Right lobe of liver (tissue), 6 donors: ENCODE measurements around the gene MIS18BP1. TPM values are rescaled to one million over a fixed set of nuclear protein-coding genes. Genes with fewer than 3 reads are reported as not detected.

Experiments used
- ATAC-seq, 4 donors: fragments of 200-7000 bp; cut with Tn5 transposase; one replicate each; pipeline ENCODE4 v1.9.1; 2020; ENCODE audit warnings: mild to moderate bottlenecking in 4 of 4, moderate library complexity in 4 of 4
- DNase-seq, 3 donors: peaks; one replicate each; pipeline ENCODE4 v3.0.0-alpha.2; 2020
- H3K27ac ChIP-seq, 3 donors: fragments of 200-600 bp; one replicate each; pipeline ENCODE4 v1.8.0; 2022
- H3K27me3 ChIP-seq, 2 donors: fragments of 200-600 bp; one replicate each; pipeline ENCODE4 v1.8.0; 2022
- H3K36me3 ChIP-seq, 4 donors: fragments of 200-600 bp; sonication (generic) in 1 of 4; one replicate each; pipeline versions ENCODE4 v1.5.1 to v1.8.0; 2017 to 2022; ENCODE audit warnings: control low read depth in 1 of 4
- H3K4me1 ChIP-seq, 4 donors: fragments of 200-600 bp; sonication (generic) in 1 of 4; one replicate each; pipeline versions ENCODE4 v1.5.1 to v1.8.0; 2017 to 2022; ENCODE audit warnings: control low read depth in 1 of 4
- H3K4me3 ChIP-seq, 3 donors: fragments of 200-600 bp; one replicate each; pipeline ENCODE4 v1.8.0; 2022
- H3K9me3 ChIP-seq, 4 donors: fragments of 200-600 bp; sonication (generic) in 1 of 4; one replicate each; pipeline versions ENCODE4 v1.5.1 to v1.8.0; 2017 to 2022; ENCODE audit warnings: control low read depth in 1 of 4
- POLR2A ChIP-seq: fragments of 450-650 bp; IDR thresholded peaks from one replicate; pipeline ENCODE4 v1.6.1; 2017; ENCODE audit warnings: antibody characterized with exemption, mild to moderate bottlenecking
- WGBS: methylation state at CpG from one replicate; pipeline ENCODE4 v1.1.6; 2018; ENCODE audit warnings: low coverage, low lambda C conversion rate; ENCODE audit not compliant: insufficient coverage; ENCODE audit errors: missing lambda C conversion rate; 5-methylcytosine and 5-hydroxymethylcytosine counted together
- intact Hi-C, 2 donors: fragments of 100-400 bp; cut with DNase I; formaldehyde crosslinking; loops; one replicate each; pipeline versions ENCODE4 v1.11.2 to v1.14.1; 2022
- total RNA-seq, 6 experiments: library from RNA; depleted of rRNA in 2 of 6; stranded (reverse); fragments of >200 nt in 2 of 6; fragmentation: NEBNext Ultra II Directional in 3 of 6; extraction: Animal tissue kit (Norgen Biotek cat#: 25700) in 3 of 6; gene quantifications; one replicate each; pipeline versions ENCODE4 v1.1.0 to v1.2.4, GENCODE V29; 2016 to 2023
- TF ChIP-seq, protein P1 (sequence below), 4 donors: fragments of 200-600 bp in 3 of 4; fragments of 450-650 bp in 1 of 4; IDR thresholded peaks; one replicate each; pipeline versions ENCODE4 v1.5.1 to v1.8.0; 2016 to 2022; ENCODE audit warnings: antibody characterized with exemption in 4 of 4, mild to moderate bottlenecking in 2 of 4
- donor health status: DM: no; HTN: yes; CAD: no.
- donor health status: DM: no; HTN: no; CAD: no.
- donor health status: DM: no; HTN: no; CAD: no.
- donor health status: DM: no; HTN: yes; CAD: no.
- donor health status: DM: no; HTN: yes; CAD: no.

Gene MIS18BP1
- total RNA-seq, 6 experiments from 2014 or later = 4.6 to 11.0 (median 6.4) TPM

DNA sequence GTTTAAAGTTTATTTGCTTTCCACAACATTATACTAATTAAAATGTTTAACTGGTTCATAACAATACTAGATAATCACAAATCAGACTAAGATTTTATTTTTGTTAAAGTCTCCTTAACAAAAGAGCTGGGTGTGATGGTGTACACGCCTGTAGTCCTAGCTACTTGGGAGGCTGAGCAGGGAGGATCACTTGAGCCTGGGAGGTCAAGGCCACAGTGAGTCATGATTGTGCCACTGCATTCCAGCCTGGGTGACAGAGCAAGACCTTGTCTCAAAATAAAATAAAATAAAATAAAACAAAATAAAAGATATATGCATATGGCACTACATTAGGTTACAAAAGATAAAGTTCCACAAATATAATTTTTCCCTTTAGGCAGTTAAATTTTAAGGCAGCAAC, 5.6 kb downstream of the MIS18BP1 start:
- peaks cover 0 to 12% (median 0%) of the 10 kb centered on the region in 4 donors for H3K4me1 ChIP-seq
- no peaks in the 10 kb centered on the region for H3K27me3 ChIP-seq
- H3K36me3 ChIP-seq = no peaks in the 10 kb centered on the region
- intact Hi-C loops = no loop called here
- TF ChIP-seq POLR2A = no peak
- TF ChIP-seq, protein P1, sequence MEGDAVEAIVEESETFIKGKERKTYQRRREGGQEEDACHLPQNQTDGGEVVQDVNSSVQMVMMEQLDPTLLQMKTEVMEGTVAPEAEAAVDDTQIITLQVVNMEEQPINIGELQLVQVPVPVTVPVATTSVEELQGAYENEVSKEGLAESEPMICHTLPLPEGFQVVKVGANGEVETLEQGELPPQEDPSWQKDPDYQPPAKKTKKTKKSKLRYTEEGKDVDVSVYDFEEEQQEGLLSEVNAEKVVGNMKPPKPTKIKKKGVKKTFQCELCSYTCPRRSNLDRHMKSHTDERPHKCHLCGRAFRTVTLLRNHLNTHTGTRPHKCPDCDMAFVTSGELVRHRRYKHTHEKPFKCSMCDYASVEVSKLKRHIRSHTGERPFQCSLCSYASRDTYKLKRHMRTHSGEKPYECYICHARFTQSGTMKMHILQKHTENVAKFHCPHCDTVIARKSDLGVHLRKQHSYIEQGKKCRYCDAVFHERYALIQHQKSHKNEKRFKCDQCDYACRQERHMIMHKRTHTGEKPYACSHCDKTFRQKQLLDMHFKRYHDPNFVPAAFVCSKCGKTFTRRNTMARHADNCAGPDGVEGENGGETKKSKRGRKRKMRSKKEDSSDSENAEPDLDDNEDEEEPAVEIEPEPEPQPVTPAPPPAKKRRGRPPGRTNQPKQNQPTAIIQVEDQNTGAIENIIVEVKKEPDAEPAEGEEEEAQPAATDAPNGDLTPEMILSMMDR (IDR thresholded peaks at IDR 0.05) = no peak
- WGBS = 86% methylated on average over 1 of the region's 1 CpG
- H3K27ac ChIP-seq = no peak overlapping the region
- H3K4me3 ChIP-seq = no peak overlapping the region
- no peaks in the 10 kb centered on the region for H3K9me3 ChIP-seq
- ATAC-seq (no peak), DNase-seq (no peak)

DNA sequence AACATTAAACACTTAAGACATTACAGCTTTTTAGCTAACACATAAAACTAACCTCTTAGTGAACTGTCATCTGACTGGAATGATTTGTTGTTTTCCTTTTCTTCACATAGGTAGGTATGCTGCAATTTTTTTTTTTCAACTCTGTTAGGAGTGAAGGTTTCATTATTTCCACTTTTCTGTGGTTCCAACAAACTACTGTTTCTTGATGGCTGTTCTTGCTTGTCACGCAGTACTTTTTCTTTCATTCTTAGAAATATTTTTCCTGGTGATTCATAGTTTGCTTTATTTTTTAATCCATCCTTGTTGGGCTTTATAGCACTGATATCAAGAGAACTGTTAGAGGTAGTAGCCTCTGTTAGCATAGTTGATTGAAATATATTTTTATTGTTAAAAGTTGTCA, 6.3 kb downstream of the MIS18BP1 start:
- H3K27me3 ChIP-seq = no peaks in the 10 kb centered on the region
- no peaks in the 10 kb centered on the region for H3K36me3 ChIP-seq
- no peaks in the 10 kb centered on the region for H3K9me3 ChIP-seq
- no peak for ATAC-seq
- no peak overlapping the region for H3K4me3 ChIP-seq
- WGBS = 61% methylated on average over 1 of the region's 1 CpG
- H3K27ac ChIP-seq = no peak overlapping the region
- intact Hi-C loops = no loop called here
- peaks cover 0 to 4% (median 0%) of the 10 kb centered on the region in 4 donors for H3K4me1 ChIP-seq
- no peak for TF ChIP-seq POLR2A
- TF ChIP-seq, protein P1 (IDR thresholded peaks at IDR 0.05) = no peak
- DNase-seq = no peak

- intact Hi-C loops = no loop called here
- Histone ChIP-seq H3K4me3 (no peak overlapping the region), H3K9me3 (no peaks in the 10 kb centered on the region), H3K4me1 (no peaks in the 10 kb centered on the region), H3K36me3 (no peaks in the 10 kb centered on the region), H3K27ac (no peak overlapping the region), H3K27me3 (no peaks in the 10 kb centered on the region)
- DNase-seq (no peak), ATAC-seq (no peak)
- TF ChIP-seq POLR2A = no peak
- TF ChIP-seq, protein P1 (IDR thresholded peaks at IDR 0.05) = no peak
- WGBS = 88% methylated on average over 3 of the region's 3 CpGs
Measured at GRCh38 chr14:45246151-45246550, 6.9 kb downstream of the MIS18BP1 start.

- intact Hi-C loops = no loop called here
- 59% methylated on average over 3 of the region's 3 CpGs for WGBS
- Histone ChIP-seq H3K27ac (no peak overlapping the region), H3K4me3 (no peak overlapping the region), H3K36me3 (no peaks in the 10 kb centered on the region), H3K9me3 (no peaks in the 10 kb centered on the region), H3K27me3 (no peaks in the 10 kb centered on the region), H3K4me1 (no peaks in the 10 kb centered on the region)
- DNase-seq = no peak
- TF ChIP-seq POLR2A = no peak
- TF ChIP-seq, protein P1 (IDR thresholded peaks at IDR 0.05) = no peak
- ATAC-seq = no peak
Measured at GRCh38 chr14:45242706-45243105, 10.3 kb downstream of the MIS18BP1 start.

- ATAC-seq = no peak
Measured at GRCh38 chr14:45238988-45239387, 14.0 kb downstream of the MIS18BP1 start.

More at GRCh38 chr14:45238988-45239387, 14.0 kb downstream of the MIS18BP1 start:
- Histone ChIP-seq H3K4me1 (no peaks in the 10 kb centered on the region), H3K9me3 (no peaks in the 10 kb centered on the region), H3K4me3 (no peak overlapping the region), H3K27me3 (no peaks in the 10 kb centered on the region), H3K27ac (no peak overlapping the region), H3K36me3 (peaks cover 0 to under 1% (median 0%) of the 10 kb centered on the region in 4 donors)
- TF ChIP-seq, protein P1 (IDR thresholded peaks at IDR 0.05) = no peak
- no peak for TF ChIP-seq POLR2A
- DNase-seq = no peak
- intact Hi-C loops = no loop called here
- WGBS = 83% methylated on average over 2 of the region's 2 CpGs
